Measurements from ENCODE around the gene LSM7.

DNA sequence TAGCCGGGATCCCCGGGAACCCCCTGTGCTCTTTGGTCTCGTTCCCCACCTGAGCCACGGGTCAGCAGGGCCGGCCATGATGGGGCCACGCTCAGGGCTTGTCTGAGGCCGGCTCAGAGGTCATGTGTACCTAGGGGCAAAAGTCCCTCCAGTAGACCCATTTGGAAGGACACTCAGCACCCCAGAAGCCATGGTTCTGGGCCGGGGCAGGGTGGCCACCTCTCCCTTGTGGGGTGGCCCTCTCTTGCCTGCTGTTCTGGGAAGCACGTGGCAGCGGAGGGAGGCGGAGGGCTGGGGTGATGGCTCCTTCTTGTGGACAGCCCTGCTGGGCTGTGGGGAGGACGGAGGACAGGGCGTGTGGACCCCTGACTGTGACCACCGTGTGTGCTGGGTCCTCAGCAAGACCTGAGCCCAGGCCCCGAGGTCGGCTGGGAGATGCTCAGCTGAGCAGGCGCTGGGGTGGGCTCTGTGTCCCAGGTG is 40.0 kb downstream of the LSM7 start:
- TF ChIP-seq, protein P1, sequence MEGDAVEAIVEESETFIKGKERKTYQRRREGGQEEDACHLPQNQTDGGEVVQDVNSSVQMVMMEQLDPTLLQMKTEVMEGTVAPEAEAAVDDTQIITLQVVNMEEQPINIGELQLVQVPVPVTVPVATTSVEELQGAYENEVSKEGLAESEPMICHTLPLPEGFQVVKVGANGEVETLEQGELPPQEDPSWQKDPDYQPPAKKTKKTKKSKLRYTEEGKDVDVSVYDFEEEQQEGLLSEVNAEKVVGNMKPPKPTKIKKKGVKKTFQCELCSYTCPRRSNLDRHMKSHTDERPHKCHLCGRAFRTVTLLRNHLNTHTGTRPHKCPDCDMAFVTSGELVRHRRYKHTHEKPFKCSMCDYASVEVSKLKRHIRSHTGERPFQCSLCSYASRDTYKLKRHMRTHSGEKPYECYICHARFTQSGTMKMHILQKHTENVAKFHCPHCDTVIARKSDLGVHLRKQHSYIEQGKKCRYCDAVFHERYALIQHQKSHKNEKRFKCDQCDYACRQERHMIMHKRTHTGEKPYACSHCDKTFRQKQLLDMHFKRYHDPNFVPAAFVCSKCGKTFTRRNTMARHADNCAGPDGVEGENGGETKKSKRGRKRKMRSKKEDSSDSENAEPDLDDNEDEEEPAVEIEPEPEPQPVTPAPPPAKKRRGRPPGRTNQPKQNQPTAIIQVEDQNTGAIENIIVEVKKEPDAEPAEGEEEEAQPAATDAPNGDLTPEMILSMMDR (IDR thresholded peaks at IDR 0.05): no peak
- no peak for TF ChIP-seq POLR2AphosphoS5 (IDR thresholded peaks at IDR 0.05; ENCODE audit: low read depth, low read length)
- TF ChIP-seq SIN3A (IDR thresholded peaks at IDR 0.05; ENCODE audit: borderline replicate concordance, insufficient read depth, low read depth, low read length): no peak
- TF ChIP-seq, protein P2, sequence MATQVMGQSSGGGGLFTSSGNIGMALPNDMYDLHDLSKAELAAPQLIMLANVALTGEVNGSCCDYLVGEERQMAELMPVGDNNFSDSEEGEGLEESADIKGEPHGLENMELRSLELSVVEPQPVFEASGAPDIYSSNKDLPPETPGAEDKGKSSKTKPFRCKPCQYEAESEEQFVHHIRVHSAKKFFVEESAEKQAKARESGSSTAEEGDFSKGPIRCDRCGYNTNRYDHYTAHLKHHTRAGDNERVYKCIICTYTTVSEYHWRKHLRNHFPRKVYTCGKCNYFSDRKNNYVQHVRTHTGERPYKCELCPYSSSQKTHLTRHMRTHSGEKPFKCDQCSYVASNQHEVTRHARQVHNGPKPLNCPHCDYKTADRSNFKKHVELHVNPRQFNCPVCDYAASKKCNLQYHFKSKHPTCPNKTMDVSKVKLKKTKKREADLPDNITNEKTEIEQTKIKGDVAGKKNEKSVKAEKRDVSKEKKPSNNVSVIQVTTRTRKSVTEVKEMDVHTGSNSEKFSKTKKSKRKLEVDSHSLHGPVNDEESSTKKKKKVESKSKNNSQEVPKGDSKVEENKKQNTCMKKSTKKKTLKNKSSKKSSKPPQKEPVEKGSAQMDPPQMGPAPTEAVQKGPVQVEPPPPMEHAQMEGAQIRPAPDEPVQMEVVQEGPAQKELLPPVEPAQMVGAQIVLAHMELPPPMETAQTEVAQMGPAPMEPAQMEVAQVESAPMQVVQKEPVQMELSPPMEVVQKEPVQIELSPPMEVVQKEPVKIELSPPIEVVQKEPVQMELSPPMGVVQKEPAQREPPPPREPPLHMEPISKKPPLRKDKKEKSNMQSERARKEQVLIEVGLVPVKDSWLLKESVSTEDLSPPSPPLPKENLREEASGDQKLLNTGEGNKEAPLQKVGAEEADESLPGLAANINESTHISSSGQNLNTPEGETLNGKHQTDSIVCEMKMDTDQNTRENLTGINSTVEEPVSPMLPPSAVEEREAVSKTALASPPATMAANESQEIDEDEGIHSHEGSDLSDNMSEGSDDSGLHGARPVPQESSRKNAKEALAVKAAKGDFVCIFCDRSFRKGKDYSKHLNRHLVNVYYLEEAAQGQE (IDR thresholded peaks at IDR 0.05; ENCODE audit: insufficient read depth in 1 of 2, low read depth in 2 of 2, low read length in 1 of 2): no peak

All from Panc1 (cell line).